HEK293 (cell line): Measurements from ENCODE around the gene HMGB1.
A peak's percentile ranks its signal among the peaks of the same experiment; 100 is the strongest.

ENCODE experiments used
- CTCF ChIA-PET: fragments of 350-600 bp; formaldehyde crosslinking; extraction: SDS; loops from one replicate; lab custom pipeline; 2021; ENCODE audit warnings: antibody characterized with exemption; lab: Yijun Ruan, JAX
- POLR2A ChIA-PET: fragments of 300-600 bp; formaldehyde crosslinking; extraction: SDS; loops from one replicate; lab custom pipeline; 2020; ENCODE audit warnings: antibody characterized with exemption, inconsistent platforms; lab: Yijun Ruan, JAX
- H3K27ac ChIP-seq: fragments of 200-500 bp; sonication (Bioruptor generic); 2 replicates; pipeline ENCODE4 v1.5.1; 2014; ENCODE audit warnings: low read depth, low read length, control low read depth, inconsistent platforms; ENCODE audit errors: extremely low read depth
- H3K36me3 ChIP-seq, 2 experiments: fragments of 200-500 bp in 1 of 2; sonication (Bioruptor generic) in 1 of 2; 1 replicate in 1 of 2; 2 replicates in 1 of 2; pipeline ENCODE4 v1.5.1; 2014 to 2017; ENCODE audit warnings: inconsistent platforms in 2 of 2, low read length in 2 of 2; ENCODE audit not compliant: control insufficient read depth in 2 of 2, insufficient read depth in 1 of 2
- H3K4me1 ChIP-seq: fragments of 200-500 bp; sonication (Bioruptor generic); 2 replicates; pipeline ENCODE4 v1.5.1; 2014; ENCODE audit warnings: mild to moderate bottlenecking, low read length, inconsistent platforms; ENCODE audit not compliant: control insufficient read depth, insufficient read depth
- H3K4me3 ChIP-seq: 2 replicates; pipeline ENCODE4 v1.5.1; 2011; ENCODE audit warnings: low read depth, mild to moderate bottlenecking, control low read depth, low read length, moderate library complexity
- H3K9me3 ChIP-seq: fragments of 200-500 bp; sonication (Bioruptor generic); 2 replicates; pipeline ENCODE4 v1.5.1; 2014; ENCODE audit warnings: low read depth, low read length, inconsistent platforms; ENCODE audit not compliant: control insufficient read depth, insufficient read depth
- GLIS1 ChIP-seq: fragments of 450-650 bp; formaldehyde crosslinking; IDR thresholded peaks from 2 replicates; pipeline ENCODE4 v1.5.1; 2016; ENCODE audit warnings: missing biosample characterization, missing genetic modification characterization
- PRDM4 ChIP-seq: fragments of 450-650 bp; formaldehyde crosslinking; IDR thresholded peaks from 2 replicates; pipeline ENCODE4 v1.5.1; 2017; ENCODE audit warnings: missing biosample characterization, missing genetic modification characterization
- SCRT1 ChIP-seq: fragments of 450-650 bp; formaldehyde crosslinking; IDR thresholded peaks from 2 replicates; pipeline ENCODE4 v1.5.1; 2016; ENCODE audit warnings: missing biosample characterization, missing genetic modification characterization, borderline replicate concordance
- SCRT2 ChIP-seq: fragments of 450-650 bp; formaldehyde crosslinking; IDR thresholded peaks from 2 replicates; pipeline ENCODE4 v1.5.1; 2016; ENCODE audit warnings: missing biosample characterization, missing genetic modification characterization
- ZBTB49 ChIP-seq: fragments of 450-650 bp; formaldehyde crosslinking; IDR thresholded peaks from 2 replicates; pipeline ENCODE4 v1.5.1; 2016; ENCODE audit warnings: missing biosample characterization, missing genetic modification characterization, low read depth
- ZEB2 ChIP-seq: fragments of 450-650 bp; formaldehyde crosslinking; IDR thresholded peaks from 2 replicates; pipeline ENCODE4 v1.5.1; 2016; ENCODE audit warnings: missing biosample characterization, missing genetic modification characterization
- ZNF121 ChIP-seq: fragments of 450-650 bp; formaldehyde crosslinking; IDR thresholded peaks from 2 replicates; pipeline ENCODE4 v1.5.1; 2016; ENCODE audit warnings: missing biosample characterization, missing genetic modification characterization
- ZNF350 ChIP-seq: fragments of 450-650 bp; formaldehyde crosslinking; IDR thresholded peaks from 2 replicates; pipeline ENCODE4 v1.5.0; 2017; ENCODE audit warnings: missing biosample characterization, mild to moderate bottlenecking, missing genetic modification characterization
- ZNF558 ChIP-seq: fragments of 450-650 bp; formaldehyde crosslinking; IDR thresholded peaks from 2 replicates; pipeline ENCODE4 v1.5.1; 2016; ENCODE audit warnings: missing biosample characterization, missing genetic modification characterization
- ZNF629 ChIP-seq: fragments of 450-650 bp; formaldehyde crosslinking; IDR thresholded peaks from 2 replicates; pipeline ENCODE4 v1.5.1; 2017; ENCODE audit warnings: missing biosample characterization, missing genetic modification characterization
- ZNF768 ChIP-seq: fragments of 450-650 bp; formaldehyde crosslinking; IDR thresholded peaks from 2 replicates; pipeline ENCODE4 v1.5.1; 2018; ENCODE audit warnings: missing biosample characterization, mild to moderate bottlenecking, missing genetic modification characterization
- ZNF830 ChIP-seq: fragments of 450-650 bp; IDR thresholded peaks from 2 replicates; pipeline ENCODE4 v1.5.0; 2018; ENCODE audit warnings: missing biosample characterization, missing genetic modification characterization, low read depth, mild to moderate bottlenecking, moderate library complexity
- TF ChIP-seq, protein P1 (sequence below): fragments of 450-650 bp; formaldehyde crosslinking; IDR thresholded peaks from 2 replicates; pipeline ENCODE4 v1.5.1; 2016; ENCODE audit warnings: missing biosample characterization, missing genetic modification characterization, low read depth

HMGB1 gene

DNA sequence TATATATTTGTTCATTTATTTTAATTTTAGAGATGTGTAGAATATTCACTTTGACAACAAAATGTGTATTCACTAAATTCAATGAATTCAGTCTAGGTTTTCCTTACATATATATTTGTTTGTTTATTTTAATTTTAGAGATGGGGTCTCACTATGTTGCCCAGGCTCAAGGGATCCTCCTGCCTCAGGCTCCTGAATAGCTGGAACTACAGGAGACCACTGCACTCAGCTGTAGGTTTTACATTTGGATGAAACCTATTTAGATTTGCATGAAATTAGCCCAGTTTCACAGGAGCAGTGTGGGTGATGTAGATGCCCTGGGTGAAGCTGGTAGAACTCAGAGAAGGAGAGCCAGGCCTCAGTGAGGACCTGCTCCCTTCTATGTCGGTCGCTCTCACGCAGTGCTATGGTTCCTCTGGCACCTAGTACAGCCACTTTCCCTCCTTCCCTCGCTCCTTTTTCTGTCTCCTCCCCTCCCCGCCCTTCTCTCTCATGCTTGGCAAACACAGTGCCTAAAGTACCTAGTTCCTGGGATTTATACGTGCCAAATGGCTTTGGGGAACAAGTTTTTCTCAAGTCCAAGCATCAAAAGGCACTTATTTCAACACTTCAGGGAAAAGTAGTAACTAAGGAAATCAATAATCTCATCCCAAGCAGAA is 14.7 kb upstream of the HMGB1 start (continued):
- TF ChIP-seq ZNF768 (tag by site-specific recombination) = no peak
- TF ChIP-seq GLIS1 (tag by site-specific recombination) = no peak
- peak; percentile 72; the same call in 1 of the 2 replicates for TF ChIP-seq ZNF121 (tag by site-specific recombination)

GRCh38 chr13:30479883-30480219 is 14.1 kb upstream of the HMGB1 start:
- TF ChIP-seq PRDM4 (0 out of 2 replicates have a peak, but pooled peaks have one; percentile 2), ZBTB49 (tag by site-specific recombination) (no peak), ZEB2 (no peak), ZNF350 (tag by site-specific recombination) (no peak), ZNF558 (tag by site-specific recombination) (no peak)
- no peaks in the 10 kb centered on the region for H3K36me3 ChIP-seq
- no peaks in the 10 kb centered on the region for H3K9me3 ChIP-seq
- ChIA-PET CTCF (interaction anchor here (0.7 to 1.1 kb wide), 2 partner anchors 492 to 565 kb away, joined by 3 to 6 read pairs; no protein-coding TSS in a partner anchor), POLR2A (no interaction called here)
- H3K4me3 ChIP-seq = no peak overlapping the region
- H3K4me1 ChIP-seq = no peaks in the 10 kb centered on the region
- no peak overlapping the region for H3K27ac ChIP-seq

DNA sequence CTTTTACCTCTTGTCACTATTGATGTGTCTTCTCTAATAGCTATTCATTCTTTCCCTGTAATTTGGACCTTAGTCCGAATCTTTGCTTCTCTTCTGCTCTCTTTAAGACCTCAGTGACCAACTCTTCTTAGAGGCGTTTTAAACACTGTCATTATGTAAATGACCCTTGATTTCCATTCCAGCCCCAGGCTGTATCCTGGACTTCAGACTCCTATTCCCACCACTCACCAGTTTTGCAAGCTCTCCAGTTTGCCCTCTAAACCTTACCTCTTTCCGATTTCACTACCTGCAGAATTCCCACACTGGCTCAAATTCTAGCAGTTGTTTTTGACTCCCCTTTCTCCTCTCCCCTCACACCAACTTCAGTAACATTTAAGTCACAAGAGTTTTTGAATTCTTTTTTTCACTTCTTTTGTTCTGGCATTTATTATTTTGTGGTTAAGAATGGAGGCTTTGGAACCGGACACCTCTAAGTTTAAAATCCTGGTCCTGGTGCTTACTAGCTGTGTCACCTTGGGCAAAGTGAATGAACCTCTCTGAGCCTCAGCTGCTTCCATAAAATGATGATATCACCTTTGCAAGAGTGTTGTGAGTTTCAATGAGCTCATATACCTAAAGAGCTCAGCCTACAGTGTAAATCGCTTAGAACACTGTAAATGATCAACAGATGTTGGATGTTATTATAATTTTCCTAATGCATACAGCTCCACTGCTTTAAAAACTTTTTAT is 13.6 kb upstream of the HMGB1 start:
- Histone ChIP-seq H3K4me3 (no peak overlapping the region), H3K9me3 (no peaks in the 10 kb centered on the region), H3K27ac (no peak overlapping the region), H3K4me1 (no peaks in the 10 kb centered on the region), H3K36me3 (no peaks in the 10 kb centered on the region)
- 0 out of 2 replicates have a peak, but pooled peaks have one; percentile 21 for TF ChIP-seq ZNF629 (tag by site-specific recombination)
- TF ChIP-seq ZNF768 (tag by site-specific recombination) = peak; percentile 49; the same call in 1 of the 2 replicates
- TF ChIP-seq SCRT1 (tag by site-specific recombination) = no peak
- TF ChIP-seq SCRT2 (tag by site-specific recombination) = peak; percentile 58
- TF ChIP-seq ZNF830 (tag by site-specific recombination) = no peak
- TF ChIP-seq, protein P1, sequence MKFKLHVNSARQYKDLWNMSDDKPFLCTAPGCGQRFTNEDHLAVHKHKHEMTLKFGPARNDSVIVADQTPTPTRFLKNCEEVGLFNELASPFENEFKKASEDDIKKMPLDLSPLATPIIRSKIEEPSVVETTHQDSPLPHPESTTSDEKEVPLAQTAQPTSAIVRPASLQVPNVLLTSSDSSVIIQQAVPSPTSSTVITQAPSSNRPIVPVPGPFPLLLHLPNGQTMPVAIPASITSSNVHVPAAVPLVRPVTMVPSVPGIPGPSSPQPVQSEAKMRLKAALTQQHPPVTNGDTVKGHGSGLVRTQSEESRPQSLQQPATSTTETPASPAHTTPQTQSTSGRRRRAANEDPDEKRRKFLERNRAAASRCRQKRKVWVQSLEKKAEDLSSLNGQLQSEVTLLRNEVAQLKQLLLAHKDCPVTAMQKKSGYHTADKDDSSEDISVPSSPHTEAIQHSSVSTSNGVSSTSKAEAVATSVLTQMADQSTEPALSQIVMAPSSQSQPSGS (tag by site-specific recombination) = 0 out of 2 replicates have a peak, but pooled peaks have one; percentile 24
- TF ChIP-seq PRDM4 = peak; percentile 46; the same call in 1 of the 2 replicates
- ChIA-PET POLR2A (interaction anchor here (1.5 kb wide), 1 partner anchor 13 kb away, joined by 7 read pairs; the partner anchor contains the start of gene HMGB1), CTCF (interaction anchor here (0.5 to 1.1 kb wide), 5 partner anchors 67 to 565 kb away, joined by 3 to 7 read pairs (median 5); no protein-coding TSS in a partner anchor)
